SK-N-SH (cell line): Measurements from ENCODE around the gene ASGR1. TPM values are rescaled to one million over a fixed set of nuclear protein-coding genes. Genes with fewer than 3 reads are reported as not detected.

Experiments
- CTCF ChIA-PET: fragments of 300-600, 350-600 bp; formaldehyde crosslinking; extraction: SDS; loops from one replicate; lab custom pipeline; 2021; lab: Yijun Ruan, JAX
- POLR2A ChIA-PET: fragments of 350-600 bp; sonication (Branson Sonifier 250); formaldehyde crosslinking; extraction: SDS; loops from one replicate; lab custom pipeline; 2020; ENCODE audit warnings: antibody characterized with exemption, inconsistent platforms; lab: Yijun Ruan, JAX
- DNase-seq: peaks from one replicate; pipeline ENCODE4 v3.0.0; 2012
- H2AFZ ChIP-seq: fragments of 200-600 bp; sonication (generic); 2 replicates; pipeline ENCODE4 v1.8.1; 2016; ENCODE audit warnings: antibody characterized with exemption, mild to moderate bottlenecking, low read depth
- H3F3A ChIP-seq: fragments of 200-600 bp; sonication (generic); replicated peaks from 2 replicates; pipeline ENCODE3; 2016; ENCODE audit warnings: antibody characterized with exemption, mild to moderate bottlenecking; ENCODE audit not compliant: insufficient read depth
- H3K27ac ChIP-seq, 2 experiments: fragments of 200-500 bp in 1 of 2; fragments of 200-600 bp in 1 of 2; sonication (Bioruptor generic) in 1 of 2; sonication (generic), shearing (Covaris generic) in 1 of 2; 2 replicates each; pipeline versions ENCODE4 v1.5.1 to v1.6.1; 2014 to 2016; ENCODE audit warnings: low read depth in 2 of 2, inconsistent platforms in 1 of 2, low read length in 1 of 2, mild to moderate bottlenecking in 1 of 2, mixed read lengths in 1 of 2
- H3K27me3 ChIP-seq: fragments of 200-600 bp; sonication (generic), shearing (Covaris generic); 2 replicates; pipeline ENCODE4 v1.6.1; 2016; ENCODE audit warnings: mixed run types; ENCODE audit not compliant: insufficient read depth
- H3K36me3 ChIP-seq, 2 experiments: fragments of 200-500 bp in 1 of 2; fragments of 200-600 bp in 1 of 2; sonication (Bioruptor generic) in 1 of 2; sonication (generic) in 1 of 2; replicated peaks in 1 of 2; 2 replicates each; pipeline versions ENCODE3 to v1.5.1; 2014 to 2016; ENCODE audit warnings: low read length in 1 of 2, mild to moderate bottlenecking in 1 of 2; ENCODE audit not compliant: insufficient read depth in 2 of 2, control insufficient read depth in 1 of 2
- H3K4me1 ChIP-seq, 2 experiments: fragments of 200-500 bp in 1 of 2; fragments of 200-600 bp in 1 of 2; sonication (Bioruptor generic) in 1 of 2; sonication (generic), shearing (Covaris generic) in 1 of 2; 2 replicates each; pipeline versions ENCODE4 v1.5.1 to v1.6.1; 2014 to 2016; ENCODE audit warnings: low read depth in 1 of 2, low read length in 1 of 2, mixed run types in 1 of 2; ENCODE audit not compliant: insufficient read depth in 2 of 2, control insufficient read depth in 1 of 2
- H3K4me2 ChIP-seq: fragments of 200-600 bp; sonication (generic), shearing (Covaris generic); 2 replicates; pipeline ENCODE4 v1.6.1; 2017; ENCODE audit warnings: mixed run types
- H3K4me3 ChIP-seq, 2 experiments: fragments of 200-500 bp in 1 of 2; fragments of 200-600 bp in 1 of 2; sonication (Bioruptor generic) in 1 of 2; sonication (generic), shearing (Covaris generic) in 1 of 2; 2 replicates each; pipeline versions ENCODE4 v1.5.1 to v1.8.1; 2014 to 2016; ENCODE audit warnings: low read depth in 2 of 2, inconsistent platforms in 1 of 2, low read length in 1 of 2, mild to moderate bottlenecking in 1 of 2, mixed read lengths in 1 of 2, moderate library complexity in 1 of 2
- H3K79me2 ChIP-seq: fragments of 200-600 bp; sonication (generic); 2 replicates; pipeline ENCODE4 v1.8.1; 2017; ENCODE audit warnings: mild to moderate bottlenecking; ENCODE audit not compliant: insufficient read depth
- H3K9ac ChIP-seq: fragments of 200-600 bp; sonication (generic); 2 replicates; pipeline ENCODE4 v1.6.1; 2017; ENCODE audit warnings: mixed run types
- H3K9me2 ChIP-seq: fragments of 200-600 bp; sonication (generic); 2 replicates; pipeline ENCODE4 v1.6.1; 2017; ENCODE audit warnings: mixed run types
- H3K9me3 ChIP-seq: fragments of 200-600 bp; sonication (generic); 2 replicates; pipeline ENCODE4 v1.6.1; 2017; ENCODE audit warnings: mixed run types, mild to moderate bottlenecking, moderate library complexity
- H4K20me1 ChIP-seq: fragments of 200-600 bp; sonication (generic); 2 replicates; pipeline ENCODE4 v1.6.1; 2017; ENCODE audit warnings: mild to moderate bottlenecking, mixed run types; ENCODE audit not compliant: insufficient read depth
- ELF1 ChIP-seq: IDR thresholded peaks from 2 replicates; pipeline ENCODE4 v1.4.0; 2012
- EP300 ChIP-seq, 2 experiments: IDR thresholded peaks; 2 replicates each; pipeline versions ENCODE4 v1.4.0 to v1.6.1; 2012; ENCODE audit warnings: borderline replicate concordance in 1 of 2, low read depth in 1 of 2, low read length in 1 of 2
- FOXJ3 ChIP-seq: sonication (generic); formaldehyde crosslinking; IDR thresholded peaks from 2 replicates; pipeline ENCODE4 v1.5.1; 2020; ENCODE audit warnings: mild to moderate bottlenecking, missing genetic modification reagents
- GABPA ChIP-seq: IDR thresholded peaks from 2 replicates; pipeline ENCODE4 v1.4.0; 2012; ENCODE audit warnings: low read depth, mild to moderate bottlenecking
- GATA2 ChIP-seq: sonication (generic); formaldehyde crosslinking; IDR thresholded peaks from 2 replicates; pipeline ENCODE4 v1.5.0; 2020; ENCODE audit warnings: mild to moderate bottlenecking, missing genetic modification reagents
- JUND ChIP-seq: IDR thresholded peaks from 2 replicates; pipeline ENCODE4 v1.4.0; 2012
- MEF2A ChIP-seq: IDR thresholded peaks from 2 replicates; pipeline ENCODE4 v1.4.0; 2012; ENCODE audit warnings: low read depth, borderline replicate concordance
- MXI1 ChIP-seq: IDR thresholded peaks from 2 replicates; pipeline ENCODE4 v1.6.1; 2012; ENCODE audit warnings: mild to moderate bottlenecking, low read depth, low read length, improper control_type of control experiment
- NFIC ChIP-seq: IDR thresholded peaks from 2 replicates; pipeline ENCODE4 v1.4.0; 2012; ENCODE audit warnings: borderline replicate concordance
- NRF1 ChIP-seq: IDR thresholded peaks from 2 replicates; pipeline ENCODE4 v1.6.1; 2012; ENCODE audit warnings: low read depth, mild to moderate bottlenecking, low read length
- POLR2AphosphoS5 ChIP-seq: IDR thresholded peaks from 2 replicates; pipeline ENCODE4 v1.6.1; 2012; ENCODE audit warnings: low read depth, low read length
- RCOR1 ChIP-seq: fragments of 150-350 bp; IDR thresholded peaks from 2 replicates; pipeline ENCODE4 v1.6.1; 2017; ENCODE audit warnings: antibody characterized with exemption, low read length
- RXRA ChIP-seq: IDR thresholded peaks from 2 replicates; pipeline ENCODE4 v1.4.0; 2012; ENCODE audit warnings: low read depth, mild to moderate bottlenecking, borderline replicate concordance
- SMC3 ChIP-seq: IDR thresholded peaks from 2 replicates; pipeline ENCODE4 v1.6.1; 2012; ENCODE audit warnings: low read depth, low read length, improper control_type of control experiment
- TAF1 ChIP-seq: IDR thresholded peaks from 2 replicates; pipeline ENCODE4 v1.6.1; 2012; ENCODE audit warnings: low read depth, mild to moderate bottlenecking, low read length, moderate library complexity, borderline replicate concordance
- TCF12 ChIP-seq: IDR thresholded peaks from 2 replicates; pipeline ENCODE4 v1.4.0; 2012
- YY1 ChIP-seq: IDR thresholded peaks from 2 replicates; pipeline ENCODE4 v1.4.0; 2012; ENCODE audit warnings: low read depth, mild to moderate bottlenecking
- WGBS: methylation state at CpG from one replicate; pipeline ENCODE4 v1.1.6; 2017; ENCODE audit warnings: low lambda C conversion rate; 5-methylcytosine and 5-hydroxymethylcytosine counted together
- polyA plus RNA-seq, 3 experiments: library from polyadenylated mRNA; depleted of rRNA; stranded (reverse); fragments of >200 nt; gene quantifications; 2 replicates each; pipeline ENCODE4 v1.2.3, GENCODE V29; 2012
- TF ChIP-seq, protein P1 (sequence below): fragments of 200-600 bp; sonication (generic); IDR thresholded peaks from 2 replicates; pipeline ENCODE4 v1.6.1; 2017; ENCODE audit warnings: antibody characterized with exemption, mild to moderate bottlenecking, moderate library complexity
- TF ChIP-seq, protein P2 (sequence below): fragments of 150-350 bp; IDR thresholded peaks from 2 replicates; pipeline ENCODE4 v1.6.1; 2017; ENCODE audit warnings: antibody characterized with exemption, low read length, low read depth, borderline replicate concordance
- TF ChIP-seq, protein P3 (sequence below): IDR thresholded peaks from 2 replicates; pipeline ENCODE4; 2012
- TF ChIP-seq, protein P4 (sequence below): IDR thresholded peaks from 2 replicates; pipeline ENCODE4 v1.6.1; 2012; ENCODE audit warnings: mild to moderate bottlenecking, low read depth, low read length, moderate library complexity
- TF ChIP-seq, protein P5 (sequence below): IDR thresholded peaks from 2 replicates; pipeline ENCODE4 v1.4.0; 2012; ENCODE audit warnings: low read depth

Gene ASGR1
- polyA plus RNA-seq, 1 of the 3 experiments (the other 2 are of a cell fraction): 2.1 TPM

DNA sequence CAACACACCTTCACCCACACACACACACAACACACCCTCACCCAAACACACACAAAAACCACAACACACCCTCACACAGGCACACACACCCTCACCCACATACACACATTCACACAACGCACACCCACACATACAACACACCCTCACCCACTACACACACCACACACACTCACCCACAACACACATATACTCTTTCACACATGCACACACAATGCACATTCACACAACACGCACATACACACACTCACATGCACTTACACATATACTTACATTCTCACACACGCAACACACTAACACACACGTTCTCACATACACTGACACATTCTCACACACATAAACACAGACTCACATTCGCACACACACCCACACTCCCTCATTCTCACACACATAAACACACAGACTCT, 3.8 kb downstream of the ASGR1 start:
- POLR2A ChIA-PET: no interaction called here
- Histone ChIP-seq H3K9me2 (no peaks in the 10 kb centered on the region), H3K4me2 (no peak overlapping the region), H3K9me3 (no peaks in the 10 kb centered on the region), H3K27ac (no peak overlapping the region), H3F3A (peaks cover 3% of the 10 kb centered on the region), H3K36me3 (no peaks in the 10 kb centered on the region), H3K79me2 (no peaks in the 10 kb centered on the region), H2AFZ (no peak overlapping the region), H4K20me1 (no peaks in the 10 kb centered on the region), H3K4me3 (no peak overlapping the region), H3K9ac (no peak overlapping the region), H3K4me1 (peaks cover 0 to 8% of the 10 kb centered on the region in 2 experiments; a peak in 1 of 4 replicates), H3K27me3 (no peaks in the 10 kb centered on the region)
- no peak for DNase-seq
- CTCF ChIA-PET: no interaction called here
- 74% methylated on average over 5 of the region's 5 CpGs for WGBS
- TF ChIP-seq MEF2A (no peak), POLR2AphosphoS5 (no peak), GABPA (no peak), ELF1 (no peak), NRF1 (no peak), SMC3 (no peak), GATA2 (no peak), MXI1 (no peak), FOXJ3 (CRISPR knock-in tag) (no peak), NFIC (no peak), JUND (no peak), RCOR1 (no peak)
- TF ChIP-seq, protein P1, sequence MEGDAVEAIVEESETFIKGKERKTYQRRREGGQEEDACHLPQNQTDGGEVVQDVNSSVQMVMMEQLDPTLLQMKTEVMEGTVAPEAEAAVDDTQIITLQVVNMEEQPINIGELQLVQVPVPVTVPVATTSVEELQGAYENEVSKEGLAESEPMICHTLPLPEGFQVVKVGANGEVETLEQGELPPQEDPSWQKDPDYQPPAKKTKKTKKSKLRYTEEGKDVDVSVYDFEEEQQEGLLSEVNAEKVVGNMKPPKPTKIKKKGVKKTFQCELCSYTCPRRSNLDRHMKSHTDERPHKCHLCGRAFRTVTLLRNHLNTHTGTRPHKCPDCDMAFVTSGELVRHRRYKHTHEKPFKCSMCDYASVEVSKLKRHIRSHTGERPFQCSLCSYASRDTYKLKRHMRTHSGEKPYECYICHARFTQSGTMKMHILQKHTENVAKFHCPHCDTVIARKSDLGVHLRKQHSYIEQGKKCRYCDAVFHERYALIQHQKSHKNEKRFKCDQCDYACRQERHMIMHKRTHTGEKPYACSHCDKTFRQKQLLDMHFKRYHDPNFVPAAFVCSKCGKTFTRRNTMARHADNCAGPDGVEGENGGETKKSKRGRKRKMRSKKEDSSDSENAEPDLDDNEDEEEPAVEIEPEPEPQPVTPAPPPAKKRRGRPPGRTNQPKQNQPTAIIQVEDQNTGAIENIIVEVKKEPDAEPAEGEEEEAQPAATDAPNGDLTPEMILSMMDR: no peak
- TF ChIP-seq, protein P2, sequence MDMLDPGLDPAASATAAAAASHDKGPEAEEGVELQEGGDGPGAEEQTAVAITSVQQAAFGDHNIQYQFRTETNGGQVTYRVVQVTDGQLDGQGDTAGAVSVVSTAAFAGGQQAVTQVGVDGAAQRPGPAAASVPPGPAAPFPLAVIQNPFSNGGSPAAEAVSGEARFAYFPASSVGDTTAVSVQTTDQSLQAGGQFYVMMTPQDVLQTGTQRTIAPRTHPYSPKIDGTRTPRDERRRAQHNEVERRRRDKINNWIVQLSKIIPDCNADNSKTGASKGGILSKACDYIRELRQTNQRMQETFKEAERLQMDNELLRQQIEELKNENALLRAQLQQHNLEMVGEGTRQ: no peak

DNA sequence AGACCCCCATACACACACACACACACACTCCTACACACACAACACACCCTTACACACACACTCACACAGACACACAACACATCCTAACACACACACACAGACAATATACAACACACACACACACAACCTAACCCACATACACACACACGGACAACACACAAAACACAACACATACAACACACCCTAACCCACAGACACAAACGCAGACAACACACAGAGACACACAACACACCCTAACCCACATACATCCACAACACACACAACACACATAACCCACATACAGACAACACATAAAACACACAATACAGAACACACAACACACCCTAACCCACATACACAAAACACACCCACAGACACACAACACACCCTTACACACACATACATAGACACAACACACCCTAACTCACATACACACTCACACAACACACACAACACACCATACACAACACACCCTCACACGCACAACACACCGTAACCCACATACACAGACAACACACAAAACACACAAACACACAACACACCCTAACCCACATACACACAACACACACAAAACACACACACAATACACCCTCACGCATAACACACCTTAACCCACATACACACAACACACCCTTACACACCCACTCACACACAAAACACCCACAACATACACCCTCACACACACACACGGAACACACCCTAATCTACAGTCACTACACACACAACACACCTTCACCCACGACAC, 4.4 kb downstream of the ASGR1 start:
- Histone ChIP-seq H2AFZ (no peak overlapping the region), H3K4me3 (no peak overlapping the region), H3K4me2 (no peak overlapping the region), H3K36me3 (no peaks in the 10 kb centered on the region), H3K79me2 (no peaks in the 10 kb centered on the region), H3K9me2 (no peaks in the 10 kb centered on the region), H3K9ac (no peak overlapping the region), H3K9me3 (no peaks in the 10 kb centered on the region), H4K20me1 (no peaks in the 10 kb centered on the region), H3K27me3 (no peaks in the 10 kb centered on the region), H3K27ac (no peak overlapping the region), H3F3A (peaks cover 3% of the 10 kb centered on the region), H3K4me1 (peaks cover 0 to 8% of the 10 kb centered on the region in 2 experiments; a peak in 1 of 4 replicates)
- ChIA-PET CTCF (no interaction called here), POLR2A (no interaction called here)
- 83% methylated on average over 7 of the region's 7 CpGs for WGBS
- DNase-seq: no peak
- no peak for TF ChIP-seq TAF1
- TF ChIP-seq, protein P3, sequence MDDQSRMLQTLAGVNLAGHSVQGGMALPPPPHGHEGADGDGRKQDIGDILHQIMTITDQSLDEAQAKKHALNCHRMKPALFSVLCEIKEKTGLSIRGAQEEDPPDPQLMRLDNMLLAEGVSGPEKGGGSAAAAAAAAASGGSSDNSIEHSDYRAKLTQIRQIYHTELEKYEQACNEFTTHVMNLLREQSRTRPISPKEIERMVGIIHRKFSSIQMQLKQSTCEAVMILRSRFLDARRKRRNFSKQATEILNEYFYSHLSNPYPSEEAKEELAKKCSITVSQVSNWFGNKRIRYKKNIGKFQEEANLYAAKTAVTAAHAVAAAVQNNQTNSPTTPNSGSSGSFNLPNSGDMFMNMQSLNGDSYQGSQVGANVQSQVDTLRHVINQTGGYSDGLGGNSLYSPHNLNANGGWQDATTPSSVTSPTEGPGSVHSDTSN: no peak
- TF ChIP-seq RXRA: no peak
- no peak for TF ChIP-seq SMC3
- no peak for TF ChIP-seq YY1
- TF ChIP-seq, protein P4, sequence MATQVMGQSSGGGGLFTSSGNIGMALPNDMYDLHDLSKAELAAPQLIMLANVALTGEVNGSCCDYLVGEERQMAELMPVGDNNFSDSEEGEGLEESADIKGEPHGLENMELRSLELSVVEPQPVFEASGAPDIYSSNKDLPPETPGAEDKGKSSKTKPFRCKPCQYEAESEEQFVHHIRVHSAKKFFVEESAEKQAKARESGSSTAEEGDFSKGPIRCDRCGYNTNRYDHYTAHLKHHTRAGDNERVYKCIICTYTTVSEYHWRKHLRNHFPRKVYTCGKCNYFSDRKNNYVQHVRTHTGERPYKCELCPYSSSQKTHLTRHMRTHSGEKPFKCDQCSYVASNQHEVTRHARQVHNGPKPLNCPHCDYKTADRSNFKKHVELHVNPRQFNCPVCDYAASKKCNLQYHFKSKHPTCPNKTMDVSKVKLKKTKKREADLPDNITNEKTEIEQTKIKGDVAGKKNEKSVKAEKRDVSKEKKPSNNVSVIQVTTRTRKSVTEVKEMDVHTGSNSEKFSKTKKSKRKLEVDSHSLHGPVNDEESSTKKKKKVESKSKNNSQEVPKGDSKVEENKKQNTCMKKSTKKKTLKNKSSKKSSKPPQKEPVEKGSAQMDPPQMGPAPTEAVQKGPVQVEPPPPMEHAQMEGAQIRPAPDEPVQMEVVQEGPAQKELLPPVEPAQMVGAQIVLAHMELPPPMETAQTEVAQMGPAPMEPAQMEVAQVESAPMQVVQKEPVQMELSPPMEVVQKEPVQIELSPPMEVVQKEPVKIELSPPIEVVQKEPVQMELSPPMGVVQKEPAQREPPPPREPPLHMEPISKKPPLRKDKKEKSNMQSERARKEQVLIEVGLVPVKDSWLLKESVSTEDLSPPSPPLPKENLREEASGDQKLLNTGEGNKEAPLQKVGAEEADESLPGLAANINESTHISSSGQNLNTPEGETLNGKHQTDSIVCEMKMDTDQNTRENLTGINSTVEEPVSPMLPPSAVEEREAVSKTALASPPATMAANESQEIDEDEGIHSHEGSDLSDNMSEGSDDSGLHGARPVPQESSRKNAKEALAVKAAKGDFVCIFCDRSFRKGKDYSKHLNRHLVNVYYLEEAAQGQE: no peak
- no peak for TF ChIP-seq TCF12
- TF ChIP-seq, protein P5, sequence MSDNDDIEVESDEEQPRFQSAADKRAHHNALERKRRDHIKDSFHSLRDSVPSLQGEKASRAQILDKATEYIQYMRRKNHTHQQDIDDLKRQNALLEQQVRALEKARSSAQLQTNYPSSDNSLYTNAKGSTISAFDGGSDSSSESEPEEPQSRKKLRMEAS: no peak
- no peak for TF ChIP-seq EP300 (IDR thresholded peaks at IDR 0.05; ENCODE audit: borderline replicate concordance in 1 of 2, low read depth in 1 of 2, low read length in 1 of 2)
- no peak for TF ChIP-seq MXI1
